Measurements from ENCODE around the gene GNAS-AS1. TPM values are rescaled to one million over a fixed set of nuclear protein-coding genes. Genes with fewer than 3 reads are reported as not detected.

The GNAS-AS1 gene
- total and polyA plus RNA-seq, 2 donors (not counting 1 experiment from before 2014, with no cell fraction given), result 0.28 to 0.33 TPM

GRCh38 chr20:58776109-58776508 lies 74.6 kb downstream of the GNAS-AS1 start:
- Histone ChIP-seq H3K36me3 (ENCODE audit: control insufficient read depth, insufficient read depth, low read length) (no peaks in the 10 kb centered on the region), H4K20me1 (ENCODE audit: control insufficient read depth, extremely low read depth, insufficient read depth, low read length) (no peaks in the 10 kb centered on the region), H3K4me2 (ENCODE audit: extremely low read depth, insufficient read depth, low read length) (no peak overlapping the region), H3K79me2 (ENCODE audit: control insufficient read depth, insufficient read depth, low read length) (no peaks in the 10 kb centered on the region), H3K27me3 (ENCODE audit: control insufficient read depth, insufficient read depth, low read length) (no peaks in the 10 kb centered on the region), H2AFZ (ENCODE audit: low read length) (no peak overlapping the region), H3K9ac (ENCODE audit: insufficient read depth, low read length) (no peak overlapping the region), H3K27ac (ENCODE audit: insufficient read depth, low read length) (no peak overlapping the region), H3K9me3 (ENCODE audit: control insufficient read depth, insufficient read depth, low read depth, low read length) (no peaks in the 10 kb centered on the region), H3K4me1 (ENCODE audit: control insufficient read depth, extremely low read depth, insufficient read depth, low read length) (no peaks in the 10 kb centered on the region), H3K4me3 (replicated peaks in 1 of 4; ENCODE audit: control extremely low read depth in 1 of 4, insufficient read depth in 1 of 4, low read depth in 3 of 4, low read length in 4 of 4) (no peak overlapping the region)
- DNase-seq (ENCODE audit: low read depth in 2 of 2), result no peak
- TF ChIP-seq, protein P1, sequence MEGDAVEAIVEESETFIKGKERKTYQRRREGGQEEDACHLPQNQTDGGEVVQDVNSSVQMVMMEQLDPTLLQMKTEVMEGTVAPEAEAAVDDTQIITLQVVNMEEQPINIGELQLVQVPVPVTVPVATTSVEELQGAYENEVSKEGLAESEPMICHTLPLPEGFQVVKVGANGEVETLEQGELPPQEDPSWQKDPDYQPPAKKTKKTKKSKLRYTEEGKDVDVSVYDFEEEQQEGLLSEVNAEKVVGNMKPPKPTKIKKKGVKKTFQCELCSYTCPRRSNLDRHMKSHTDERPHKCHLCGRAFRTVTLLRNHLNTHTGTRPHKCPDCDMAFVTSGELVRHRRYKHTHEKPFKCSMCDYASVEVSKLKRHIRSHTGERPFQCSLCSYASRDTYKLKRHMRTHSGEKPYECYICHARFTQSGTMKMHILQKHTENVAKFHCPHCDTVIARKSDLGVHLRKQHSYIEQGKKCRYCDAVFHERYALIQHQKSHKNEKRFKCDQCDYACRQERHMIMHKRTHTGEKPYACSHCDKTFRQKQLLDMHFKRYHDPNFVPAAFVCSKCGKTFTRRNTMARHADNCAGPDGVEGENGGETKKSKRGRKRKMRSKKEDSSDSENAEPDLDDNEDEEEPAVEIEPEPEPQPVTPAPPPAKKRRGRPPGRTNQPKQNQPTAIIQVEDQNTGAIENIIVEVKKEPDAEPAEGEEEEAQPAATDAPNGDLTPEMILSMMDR (conservative IDR thresholded peaks at IDR 0.05 in 1 of 2, IDR thresholded peaks at IDR 0.05 in 1 of 2; ENCODE audit: low read depth in 1 of 2, low read length in 2 of 2), result no peak
- no peak for TF ChIP-seq EZH2 (IDR thresholded peaks at IDR 0.05; ENCODE audit: low read length, missing control alignments)

- Histone ChIP-seq H3K36me3 (ENCODE audit: control insufficient read depth, insufficient read depth, low read length) (no peaks in the 10 kb centered on the region), H3K4me2 (ENCODE audit: extremely low read depth, insufficient read depth, low read length) (no peak overlapping the region), H3K79me2 (ENCODE audit: control insufficient read depth, insufficient read depth, low read length) (no peaks in the 10 kb centered on the region), H3K27me3 (ENCODE audit: control insufficient read depth, insufficient read depth, low read length) (no peaks in the 10 kb centered on the region), H4K20me1 (ENCODE audit: control insufficient read depth, extremely low read depth, insufficient read depth, low read length) (no peaks in the 10 kb centered on the region), H3K4me1 (ENCODE audit: control insufficient read depth, extremely low read depth, insufficient read depth, low read length) (no peaks in the 10 kb centered on the region), H3K27ac (ENCODE audit: insufficient read depth, low read length) (no peak overlapping the region), H3K9me3 (ENCODE audit: control insufficient read depth, insufficient read depth, low read depth, low read length) (no peaks in the 10 kb centered on the region), H3K9ac (ENCODE audit: insufficient read depth, low read length) (no peak overlapping the region), H2AFZ (ENCODE audit: low read length) (no peak overlapping the region), H3K4me3 (replicated peaks in 1 of 4; ENCODE audit: control extremely low read depth in 1 of 4, insufficient read depth in 1 of 4, low read depth in 3 of 4, low read length in 4 of 4) (no peak overlapping the region)
- no peak for TF ChIP-seq EZH2 (IDR thresholded peaks at IDR 0.05; ENCODE audit: low read length, missing control alignments)
- TF ChIP-seq, protein P1 (conservative IDR thresholded peaks at IDR 0.05 in 1 of 2, IDR thresholded peaks at IDR 0.05 in 1 of 2; ENCODE audit: low read depth in 1 of 2, low read length in 2 of 2), result no peak
- no peak for DNase-seq (ENCODE audit: low read depth in 2 of 2)
Measured at GRCh38 chr20:58775371-58775770, 75.3 kb downstream of the GNAS-AS1 start.

- Histone ChIP-seq H3K4me1 (ENCODE audit: control insufficient read depth, extremely low read depth, insufficient read depth, low read length) (no peaks in the 10 kb centered on the region), H3K9me3 (ENCODE audit: control insufficient read depth, insufficient read depth, low read depth, low read length) (no peaks in the 10 kb centered on the region), H3K36me3 (ENCODE audit: control insufficient read depth, insufficient read depth, low read length) (no peaks in the 10 kb centered on the region), H3K79me2 (ENCODE audit: control insufficient read depth, insufficient read depth, low read length) (no peaks in the 10 kb centered on the region), H2AFZ (ENCODE audit: low read length) (no peak overlapping the region), H3K27me3 (ENCODE audit: control insufficient read depth, insufficient read depth, low read length) (no peaks in the 10 kb centered on the region), H3K27ac (ENCODE audit: insufficient read depth, low read length) (no peak overlapping the region), H4K20me1 (ENCODE audit: control insufficient read depth, extremely low read depth, insufficient read depth, low read length) (no peaks in the 10 kb centered on the region), H3K9ac (ENCODE audit: insufficient read depth, low read length) (no peak overlapping the region), H3K4me3 (replicated peaks in 1 of 4; ENCODE audit: control extremely low read depth in 1 of 4, insufficient read depth in 1 of 4, low read depth in 3 of 4, low read length in 4 of 4) (no peak overlapping the region), H3K4me2 (ENCODE audit: extremely low read depth, insufficient read depth, low read length) (no peak overlapping the region)
- DNase-seq (ENCODE audit: low read depth in 2 of 2), result no peak
- TF ChIP-seq, protein P1 (conservative IDR thresholded peaks at IDR 0.05 in 1 of 2, IDR thresholded peaks at IDR 0.05 in 1 of 2; ENCODE audit: low read depth in 1 of 2, low read length in 2 of 2), result no peak
- no peak for TF ChIP-seq EZH2 (IDR thresholded peaks at IDR 0.05; ENCODE audit: low read length, missing control alignments)
Measured at GRCh38 chr20:58774667-58775263, 75.9 kb downstream of the GNAS-AS1 start.
